Cardiac septum (tissue), 1 donor: ENCODE results near the gene IL19. TPM values are rescaled to one million over a fixed set of nuclear protein-coding genes. Genes with fewer than 3 reads are reported as not detected.

Source experiments
- DNase-seq: peaks from one replicate; pipeline ENCODE4 v3.0.0-alpha.2; 2020; ENCODE audit warnings: low spot score
- intact Hi-C: fragments of 100-400 bp; cut with DNase I; formaldehyde crosslinking; loops from one replicate; pipeline ENCODE4 v1.14.0; 2022
- total RNA-seq: library from RNA; stranded (reverse); fragmentation: NEBNext Ultra II Directional; extraction: Animal tissue kit (Norgen Biotek cat#: 25700); gene quantifications from one replicate; pipeline ENCODE4 v1.2.1, GENCODE V29; 2021
- donor health status: DM: no; HTN: no; CAD: no.

IL19 gene
- total RNA-seq, 1 donor from 2014 or later, result not detected

DNA sequence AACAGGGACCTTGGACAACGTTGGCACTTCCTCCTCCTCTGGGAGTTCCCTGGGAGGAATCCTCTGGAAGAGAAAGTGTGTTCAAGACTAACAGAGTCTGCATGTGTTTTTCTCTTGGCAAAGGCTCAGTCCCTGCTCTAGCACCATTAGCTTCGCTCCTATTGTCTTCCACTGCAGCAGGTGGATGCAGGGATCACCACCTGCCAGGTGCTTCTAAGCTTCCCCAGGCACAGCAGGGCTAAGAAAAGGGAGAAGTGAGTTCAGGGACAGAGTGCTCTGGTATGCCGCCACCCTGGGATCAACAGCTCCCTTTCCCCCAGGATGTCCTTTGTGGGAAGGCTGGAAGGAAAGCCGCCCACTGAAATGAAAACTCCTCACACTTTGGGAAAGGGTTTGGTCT lies 50.9 kb downstream of the IL19 start:
- intact Hi-C loops, result no loop called here
- DNase-seq, result no peak

DNA sequence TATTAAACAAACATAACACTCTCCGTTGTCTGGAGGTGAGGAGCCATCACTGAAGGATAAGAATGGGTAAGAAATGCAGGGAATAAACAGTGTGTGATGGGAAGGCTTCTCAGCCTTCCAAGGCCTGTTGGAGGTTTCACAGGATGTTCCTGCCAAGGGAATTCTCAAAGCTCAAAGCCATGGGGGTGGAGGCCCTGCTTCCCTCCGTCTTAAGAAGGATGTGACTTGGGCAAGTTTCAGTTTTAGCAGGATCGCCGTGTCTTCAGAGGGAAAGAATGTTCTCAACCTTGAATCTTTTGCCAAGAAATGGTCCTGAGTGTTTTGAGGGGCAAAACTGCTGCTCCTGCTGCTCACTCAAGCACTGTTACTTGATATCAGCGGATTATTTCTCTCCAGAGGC lies 53.2 kb downstream of the IL19 start:
- DNase-seq, result no peak
- intact Hi-C loops, result no loop called here

DNA sequence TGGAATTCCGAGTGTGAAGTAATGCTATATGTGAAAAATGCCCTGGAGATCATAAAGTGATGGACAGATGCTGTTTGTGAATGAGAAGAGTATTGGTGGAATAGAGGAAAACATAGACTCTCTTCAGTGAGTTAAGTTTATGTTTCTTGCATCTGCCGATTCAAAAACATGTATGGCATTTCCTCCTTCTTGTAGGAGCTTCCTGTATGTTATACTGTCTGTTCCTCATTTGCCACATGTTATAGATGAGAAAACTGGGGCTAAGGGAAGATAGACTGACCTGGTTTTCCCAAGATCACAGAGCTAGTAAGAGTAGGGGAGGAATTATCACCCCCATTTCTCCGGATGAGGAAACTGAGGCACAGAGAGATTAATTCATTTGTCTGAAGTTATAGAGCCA lies 53.8 kb downstream of the IL19 start:
- no peak for DNase-seq
- intact Hi-C loops, result no loop called here

DNA sequence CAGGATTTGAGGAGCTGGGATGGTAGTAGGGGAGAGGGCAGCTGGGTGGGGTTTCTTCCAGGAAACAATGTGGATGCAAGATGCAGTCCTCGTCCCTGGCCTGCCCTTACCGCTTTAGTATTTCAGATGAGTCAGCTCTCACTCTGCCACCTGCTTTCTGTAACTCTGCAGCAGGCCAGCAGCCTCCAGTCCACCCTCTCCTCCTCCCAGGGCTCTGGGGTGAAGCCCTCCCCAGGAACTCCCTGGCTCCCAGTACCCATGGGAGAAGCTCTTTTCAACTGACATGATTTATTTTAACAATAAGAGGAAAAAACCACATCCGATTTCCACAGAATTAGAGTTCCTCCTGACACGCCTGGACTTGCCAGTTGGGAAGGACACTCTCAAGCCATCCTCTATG lies 55.8 kb downstream of the IL19 start:
- DNase-seq, result no peak
- intact Hi-C loops, result no loop called here

DNA sequence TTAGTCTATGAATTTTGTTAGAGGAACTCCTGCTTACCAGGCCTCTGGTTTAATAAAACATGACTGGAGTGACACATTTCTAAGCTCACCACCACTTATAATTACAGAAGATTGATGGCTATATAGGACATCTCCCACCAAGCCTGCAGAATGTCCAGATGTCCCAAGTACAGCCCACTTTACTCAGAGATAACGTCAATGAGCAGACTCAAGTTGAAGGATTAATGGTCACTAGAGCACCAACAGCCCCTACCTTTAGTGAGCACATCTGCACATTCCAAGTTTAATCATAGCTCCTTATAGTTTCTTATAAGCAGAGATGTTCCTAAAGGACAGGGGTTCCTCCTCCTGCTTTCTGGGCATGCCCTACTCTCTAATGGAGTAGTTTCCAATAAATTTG lies 57.5 kb downstream of the IL19 start:
- no peak for DNase-seq
- intact Hi-C loops, result no loop called here

DNA sequence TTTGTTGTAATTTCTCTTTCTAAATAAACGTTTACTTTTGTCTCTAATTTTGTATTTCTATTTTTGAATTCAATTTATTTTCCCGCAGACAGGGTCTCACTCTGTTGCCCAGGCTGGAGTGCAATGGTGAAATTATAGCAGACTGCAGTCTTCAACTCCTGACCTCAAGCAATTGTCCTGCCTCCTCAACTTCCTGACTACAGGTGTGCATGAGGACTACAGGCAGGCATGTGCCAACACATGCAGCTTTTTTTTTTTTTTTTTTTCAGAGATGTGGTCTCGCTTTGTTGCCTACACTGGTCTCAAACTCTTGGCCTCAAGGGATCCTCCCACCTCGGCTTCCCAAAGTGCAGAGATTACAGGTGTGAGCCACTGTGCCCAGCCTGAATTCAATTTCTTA lies 58.2 kb downstream of the IL19 start:
- intact Hi-C loops, result no loop called here

DNA sequence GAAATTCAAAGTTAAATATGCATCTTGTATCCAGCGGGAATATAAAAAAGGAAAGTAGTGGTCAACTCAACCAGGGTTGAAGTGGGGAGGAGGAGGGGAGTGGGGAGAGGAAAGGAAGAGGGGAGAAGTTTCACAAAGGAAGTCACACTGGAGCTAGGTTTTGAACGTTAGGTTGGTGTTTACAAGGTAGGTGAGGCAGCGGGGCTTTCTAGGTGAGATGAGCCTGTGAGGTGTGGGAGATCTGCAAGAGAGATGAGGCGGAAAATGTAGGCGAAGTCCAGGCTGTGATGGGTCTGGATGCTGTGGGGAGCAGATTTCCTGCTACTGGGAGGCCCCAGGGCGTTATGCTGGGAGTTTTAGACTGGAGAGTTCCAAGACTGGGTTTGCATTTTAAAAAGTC lies 58.7 kb downstream of the IL19 start:
- no peak for DNase-seq

More for the DNA sequence above, 58.2 kb downstream of the IL19 start:
- DNase-seq, result no peak

DNA sequence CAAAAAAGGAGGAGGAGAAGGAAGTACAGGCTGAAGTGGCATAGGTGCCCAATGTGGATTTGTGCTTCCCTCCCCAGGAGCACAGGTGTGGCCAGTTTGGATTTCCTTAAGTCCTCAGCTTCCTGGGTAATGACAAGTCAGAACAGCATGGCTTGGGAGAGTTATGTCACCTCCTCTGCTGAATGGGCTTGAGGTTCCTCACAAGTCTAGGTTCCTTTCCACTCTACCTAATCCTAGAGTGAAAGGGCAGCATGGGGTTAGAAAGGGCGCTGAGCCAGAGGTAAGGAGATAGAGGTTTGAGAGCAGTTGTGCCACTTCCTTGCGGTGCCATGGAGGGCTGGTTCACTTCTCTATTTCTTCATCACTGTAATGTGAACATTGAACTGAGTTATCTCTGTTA lies 59.3 kb downstream of the IL19 start:
- DNase-seq, result no peak
- intact Hi-C loops, result no loop called here

More for the DNA sequence above, 58.7 kb downstream of the IL19 start:
- intact Hi-C loops, result no loop called here

DNA sequence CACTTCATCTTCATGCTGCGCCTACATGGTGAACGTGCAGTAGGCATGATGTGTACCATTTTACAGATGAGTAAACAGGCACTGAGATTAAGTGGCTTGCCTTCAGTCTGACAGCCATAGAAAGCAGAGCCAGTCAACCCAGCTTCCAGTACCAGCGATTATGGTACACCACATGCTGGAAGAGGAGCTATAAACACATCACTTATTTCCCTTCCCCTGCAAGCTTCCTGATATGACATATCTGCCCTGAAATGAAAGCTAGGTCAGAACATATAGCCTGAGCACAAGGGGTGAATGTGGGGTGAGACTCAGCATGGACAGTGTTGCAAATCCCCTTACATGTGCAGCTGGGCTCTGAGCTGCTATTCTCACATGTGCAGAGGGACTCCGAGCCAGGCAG lies 61.1 kb downstream of the IL19 start:
- DNase-seq, result no peak
- intact Hi-C loops, result no loop called here

DNA sequence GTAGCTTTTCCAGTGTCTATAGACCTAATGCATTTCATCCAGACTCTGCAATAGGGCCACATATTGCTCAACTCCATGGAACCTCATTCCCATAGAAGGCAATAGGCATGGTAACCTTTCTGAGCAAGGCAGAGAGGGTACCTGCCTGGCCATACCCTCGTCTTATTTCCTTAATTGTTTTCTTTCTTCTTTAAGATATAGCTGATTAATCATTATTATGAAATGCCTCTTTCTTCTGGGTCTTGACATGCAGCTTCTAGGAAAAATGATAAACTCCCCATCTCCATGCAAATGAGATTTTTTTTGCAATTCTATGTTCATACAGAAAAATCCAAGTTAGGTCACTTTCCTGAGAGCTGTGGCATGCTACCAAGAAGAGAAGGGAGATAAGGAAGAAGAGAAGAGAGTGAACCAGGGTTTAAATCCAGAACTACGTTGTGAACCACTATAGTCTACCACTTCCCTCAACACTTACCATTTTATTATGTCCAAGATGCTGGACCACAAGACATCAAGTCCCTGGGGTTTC lies 61.8 kb downstream of the IL19 start:
- no peak for DNase-seq
- intact Hi-C loops, result no loop called here

DNA sequence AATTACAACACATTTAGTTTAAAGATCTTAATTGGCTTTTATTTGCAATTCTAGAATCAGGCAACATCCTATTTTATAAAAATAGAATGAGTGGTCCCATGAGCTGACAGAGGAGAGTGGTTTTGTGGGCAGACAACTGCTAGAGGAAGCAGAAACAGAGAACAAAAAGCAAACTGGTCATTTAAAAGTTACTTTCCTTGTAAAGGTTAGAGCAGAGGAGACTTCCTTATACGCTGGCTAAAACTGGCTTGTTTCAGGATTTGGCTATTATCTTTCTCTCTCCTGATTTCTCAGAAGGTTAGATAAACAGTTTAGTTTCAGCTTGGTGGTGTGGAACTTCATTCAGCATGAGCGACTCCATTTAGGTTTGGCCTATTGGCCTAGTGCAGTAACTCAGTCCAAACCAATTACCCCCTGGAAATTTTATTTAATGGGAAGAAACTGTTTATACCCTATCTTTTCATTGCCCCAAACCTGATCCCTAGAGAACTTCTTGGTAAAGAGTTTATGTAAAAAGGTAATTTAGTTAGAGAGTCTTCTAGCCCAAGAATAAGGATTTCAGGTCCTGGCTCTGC lies 62.6 kb downstream of the IL19 start:
- DNase-seq, result no peak
- intact Hi-C loops, result no loop called here

DNA sequence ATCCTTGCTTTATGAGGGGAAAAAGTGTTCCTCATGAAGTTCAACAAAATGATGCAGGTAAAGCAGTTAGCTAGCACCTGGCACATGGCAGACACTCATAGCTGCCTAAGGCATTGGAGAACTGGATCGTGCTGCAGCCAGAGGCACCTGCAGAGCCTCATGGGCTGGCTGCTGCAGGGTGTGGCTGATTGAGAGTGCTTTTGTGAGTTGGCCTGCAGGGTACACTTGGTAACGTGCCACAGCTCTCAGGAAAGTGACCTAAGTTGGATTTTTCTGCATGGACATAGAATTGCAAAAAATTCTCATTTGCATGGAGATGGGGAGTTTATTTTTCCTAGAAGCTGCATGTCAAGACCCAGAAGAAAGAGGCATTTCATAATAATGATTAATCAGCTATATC lies 63.2 kb downstream of the IL19 start:
- no peak for DNase-seq
- intact Hi-C loops, result no loop called here

DNA sequence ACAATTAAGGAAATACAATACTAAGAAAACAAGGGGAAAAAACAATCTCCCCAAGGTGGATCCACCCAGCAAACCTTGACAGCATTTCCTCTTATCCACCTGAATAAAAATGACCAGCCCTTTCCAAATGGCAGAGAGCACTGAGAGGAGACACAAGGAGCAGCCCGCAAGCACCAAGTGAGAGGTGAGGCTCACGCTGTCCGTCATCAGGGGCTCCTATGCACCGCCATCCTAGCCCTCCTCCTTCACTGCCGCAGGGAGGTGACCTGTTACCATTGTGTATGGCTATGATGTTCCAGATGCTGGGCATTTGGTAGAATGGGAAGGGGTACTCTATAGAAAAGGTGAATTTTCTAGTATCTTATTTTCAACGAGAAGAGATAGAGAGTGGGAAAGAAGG lies 63.6 kb downstream of the IL19 start:
- DNase-seq, result no peak
- intact Hi-C loops, result no loop called here

DNA sequence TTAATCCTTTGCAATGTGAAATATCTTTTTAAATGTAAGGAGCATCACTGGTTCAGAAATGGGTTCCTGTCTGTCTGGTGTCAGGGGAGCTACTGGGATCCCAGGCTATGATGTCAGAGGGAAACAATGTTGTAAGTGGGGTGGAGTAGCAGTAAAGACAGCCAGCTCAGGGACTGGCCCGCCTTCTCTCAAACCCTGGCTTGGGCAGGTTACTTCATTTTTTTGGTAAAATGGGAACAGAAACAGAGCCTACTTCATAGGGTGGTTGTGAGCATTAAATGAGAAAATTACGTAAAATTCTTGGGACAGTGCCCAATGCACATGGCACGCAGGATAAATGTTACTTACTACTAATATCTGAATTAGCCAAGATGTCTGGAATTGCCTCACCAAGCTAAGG lies 64.1 kb downstream of the IL19 start:
- intact Hi-C loops, result no loop called here
- DNase-seq, result no peak

DNA sequence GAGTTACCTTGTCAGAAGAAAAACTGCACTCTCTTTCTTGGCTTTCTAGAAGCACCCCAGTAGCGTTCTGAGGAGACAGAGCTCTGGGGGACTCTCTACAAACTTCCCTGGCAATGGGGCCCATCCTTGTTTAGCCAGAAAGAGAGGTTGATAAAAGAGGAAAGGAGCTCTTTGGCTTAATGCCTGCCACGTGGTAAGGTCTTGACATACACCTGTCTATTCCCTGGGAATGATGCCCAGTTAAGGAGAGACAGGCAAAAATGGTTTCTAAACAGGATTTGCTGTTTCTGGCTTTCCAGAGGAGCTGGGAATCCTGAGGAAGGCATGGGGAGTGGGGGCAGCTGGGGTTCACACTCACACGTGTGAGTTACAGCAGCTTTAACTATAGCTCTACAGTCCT lies 64.6 kb downstream of the IL19 start:
- intact Hi-C loops, result no loop called here
- no peak for DNase-seq

DNA sequence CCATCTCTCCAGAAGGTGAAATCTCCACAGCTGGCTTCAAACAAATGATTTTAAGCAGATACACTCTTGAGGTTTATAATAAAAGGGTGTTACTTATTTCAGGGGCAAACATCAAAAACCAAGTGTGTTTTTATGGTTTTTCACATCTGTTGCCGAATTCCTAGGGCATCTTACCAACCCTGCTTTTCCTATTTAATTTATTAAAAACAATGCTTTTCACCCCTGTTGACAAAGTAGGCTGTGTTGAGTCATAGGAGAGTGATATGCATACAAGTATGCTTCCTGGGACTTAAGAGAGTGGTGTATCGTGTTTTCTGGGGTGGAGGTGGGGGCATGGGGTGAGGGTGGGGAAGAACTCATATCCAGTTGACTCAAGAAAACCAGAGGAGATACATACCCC lies 65.5 kb downstream of the IL19 start:
- intact Hi-C loops, result no loop called here

DNA sequence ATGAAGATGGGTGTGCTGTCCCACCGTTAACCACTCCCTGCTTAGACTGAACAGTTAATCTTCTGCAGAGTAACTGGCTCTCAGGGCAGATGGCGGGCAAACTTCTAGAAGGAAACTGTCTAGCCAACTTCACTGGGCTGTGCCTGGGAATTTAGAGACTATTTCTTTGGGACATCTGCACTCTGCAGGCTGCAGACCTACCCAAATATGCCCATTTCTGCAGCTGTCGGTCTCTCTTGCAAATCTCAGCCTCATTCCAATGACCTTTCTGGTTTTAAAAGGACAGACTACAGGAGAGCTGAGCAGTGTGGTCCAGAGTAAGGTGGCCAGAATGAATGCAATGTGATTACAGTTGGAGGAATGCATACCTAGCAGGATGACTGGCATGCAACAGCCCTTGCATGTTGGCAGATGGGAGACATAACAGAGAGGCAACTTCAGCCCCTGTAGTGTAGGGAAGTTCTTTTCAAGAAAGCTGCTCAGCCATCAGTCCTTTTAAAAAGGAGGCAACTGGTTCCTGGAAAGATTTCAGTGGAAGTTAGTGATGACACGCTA lies 68.5 kb downstream of the IL19 start:
- intact Hi-C loops, result no loop called here
- no peak for DNase-seq

More for the DNA sequence above, 65.5 kb downstream of the IL19 start:
- no peak for DNase-seq

DNA sequence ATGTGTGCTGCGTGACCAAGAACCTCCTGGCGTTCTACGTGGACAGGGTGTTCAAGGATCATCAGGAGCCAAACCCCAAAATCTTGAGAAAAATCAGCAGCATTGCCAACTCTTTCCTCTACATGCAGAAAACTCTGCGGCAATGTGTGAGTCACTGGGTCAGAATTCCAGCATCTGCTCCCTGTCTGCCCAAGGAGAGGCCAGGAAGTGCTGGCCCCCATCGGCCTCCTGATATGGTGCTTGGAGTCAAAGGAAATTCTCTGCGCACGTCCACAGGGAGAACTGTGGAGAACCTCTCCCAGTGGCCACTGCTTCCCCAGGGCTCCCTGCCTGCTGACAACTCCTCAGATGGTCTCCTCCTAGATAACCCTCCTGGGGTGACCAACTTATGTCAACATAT lies 69.3 kb downstream of the IL19 start:
- intact Hi-C loops, result no loop called here
- DNase-seq, result no peak

DNA sequence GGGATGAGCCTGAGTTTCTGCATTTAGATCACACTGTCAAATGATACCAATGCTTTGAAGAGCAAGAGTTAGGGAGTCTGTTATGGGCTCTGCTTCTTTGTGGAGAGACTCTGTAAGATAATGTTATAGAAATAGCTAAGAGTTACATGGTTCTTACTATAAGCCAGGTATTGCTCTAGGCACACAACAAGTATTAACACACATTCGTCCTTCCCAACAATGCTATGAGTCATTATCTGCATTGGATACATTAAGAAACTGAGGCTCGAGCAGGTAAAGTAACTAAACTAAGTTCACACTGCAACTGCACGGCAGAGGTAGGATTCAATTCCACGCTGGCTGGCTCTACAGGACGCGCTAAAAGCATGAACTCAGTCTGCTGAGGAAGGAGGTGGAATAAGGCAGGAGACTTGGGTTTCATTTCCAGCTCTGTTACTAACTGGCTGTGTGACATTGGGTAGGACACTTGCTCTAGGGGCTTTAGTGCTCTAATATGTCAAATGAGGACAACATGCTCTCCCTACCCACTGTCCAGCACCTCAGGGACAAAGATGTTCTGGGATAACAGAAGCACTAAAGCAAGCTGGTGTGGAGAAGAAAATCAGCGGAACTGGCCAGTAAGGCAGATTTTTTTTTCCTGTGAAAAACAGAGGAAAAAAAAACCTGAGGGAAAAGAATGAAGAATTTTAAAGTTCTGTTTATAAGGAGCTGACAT lies 71.2 kb downstream of the IL19 start:
- intact Hi-C loops, result no loop called here
- DNase-seq, result no peak

DNA sequence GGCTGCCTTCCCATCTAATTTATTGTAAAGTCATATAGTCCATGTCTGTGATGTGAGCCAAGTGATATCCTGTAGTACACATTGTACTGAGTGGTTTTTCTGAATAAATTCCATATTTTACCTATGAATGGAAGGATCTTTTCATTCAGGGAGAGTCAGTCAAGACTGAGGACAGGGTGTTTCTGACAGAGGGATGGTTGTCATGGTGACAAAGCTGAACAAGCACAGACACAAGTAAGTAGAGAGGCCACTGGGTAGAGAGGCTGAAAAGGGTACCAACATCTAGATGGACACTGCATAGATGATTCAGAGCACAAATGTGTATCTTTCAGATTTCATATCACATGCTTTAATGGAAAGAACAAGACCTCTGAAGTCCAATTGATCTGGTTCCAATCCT lies 72.3 kb downstream of the IL19 start:
- no peak for DNase-seq
- intact Hi-C loops, result no loop called here

DNA sequence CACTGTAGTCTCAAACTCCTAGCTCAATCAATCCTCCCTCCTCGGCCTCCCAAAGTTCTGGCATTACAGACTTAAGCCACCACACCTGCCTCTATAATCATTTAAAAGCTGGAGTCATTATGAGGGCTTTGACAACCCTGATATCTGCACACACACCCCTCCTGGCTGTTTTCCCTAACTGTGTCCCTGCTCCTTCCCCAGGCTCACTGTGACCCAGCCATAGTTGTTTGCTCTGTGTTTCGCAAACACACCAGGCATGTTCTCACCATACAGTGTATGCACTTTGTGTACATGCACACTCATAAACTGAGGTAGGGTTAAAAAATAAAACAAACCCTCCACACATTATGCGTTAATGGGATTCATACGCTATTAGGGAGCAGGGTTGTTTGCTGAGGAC lies 73.1 kb downstream of the IL19 start:
- intact Hi-C loops, result no loop called here

More for the DNA sequence above, 73.1 kb downstream of the IL19 start:
- DNase-seq, result no peak
